ENCODE results near the gene VARS2. TPM values are rescaled to one million over a fixed set of nuclear protein-coding genes. Genes with fewer than 3 reads are reported as not detected.

Gene VARS2
- total RNA-seq, 4 donors from 2014 or later, result 9.7 to 16.5 (median 12.8) TPM

- Histone ChIP-seq H3K27ac (no peak overlapping the region), H3K4me1 (peaks cover 0 to 68% (median 18%) of the 10 kb centered on the region in 3 donors), H3K9me3 (no peaks in the 10 kb centered on the region), H3K4me3 (no peak overlapping the region), H3K36me3 (no peaks in the 10 kb centered on the region), H3K27me3 (no peaks in the 10 kb centered on the region)
- WGBS, 2 donors (ENCODE audit: low coverage in 1 of 2), result 71 to 86% methylated on average over 6 to 7 of the region's 8 CpGs
- ATAC-seq, result no peak
- no peak for TF ChIP-seq POLR2A (IDR thresholded peaks at IDR 0.05)
- no peak for TF ChIP-seq EP300 (IDR thresholded peaks at IDR 0.05)
- TF ChIP-seq POLR2AphosphoS5 (IDR thresholded peaks at IDR 0.05), result no peak
- no peak for TF ChIP-seq CTCF (IDR thresholded peaks at IDR 0.05)
These were observed 34.2 kb upstream of the VARS2 start for GRCh38 chr6:30879684-30880427.

GRCh38 chr6:30880698-30881252, 33.3 kb upstream of the VARS2 start:
- Histone ChIP-seq H3K27ac (peak overlapping the region in 1 of 4 donors; percentile 96), H3K4me1 (peaks cover 0 to 69% (median 27%) of the 10 kb centered on the region in 3 donors), H3K4me3 (no peak overlapping the region), H3K27me3 (no peaks in the 10 kb centered on the region), H3K36me3 (no peaks in the 10 kb centered on the region), H3K9me3 (no peaks in the 10 kb centered on the region)
- no peak for ATAC-seq
- no peak for TF ChIP-seq POLR2A (IDR thresholded peaks at IDR 0.05)
- TF ChIP-seq EP300 (IDR thresholded peaks at IDR 0.05), result no peak
- no peak for TF ChIP-seq CTCF (IDR thresholded peaks at IDR 0.05)
- TF ChIP-seq POLR2AphosphoS5 (IDR thresholded peaks at IDR 0.05), result no peak
- 83 to 91% methylated on average over 3 to 5 of the region's 16 CpGs for WGBS, 2 donors (ENCODE audit: low coverage in 1 of 2)

- Histone ChIP-seq H3K4me3 (no peak overlapping the region), H3K27ac (peak overlapping the region in 3 of 4 donors; percentile 90 to 96 (median 92))
These were observed 32.4 kb upstream of the VARS2 start for GRCh38 chr6:30881392-30882203.

GRCh38 chr6:30882204-30882758, 31.8 kb upstream of the VARS2 start:
- Histone ChIP-seq H3K27me3 (no peaks in the 10 kb centered on the region), H3K4me1 (peaks cover 0 to 67% (median 33%) of the 10 kb centered on the region in 3 donors), H3K27ac (peak overlapping the region in 3 of 4 donors; percentile 90 to 96 (median 92)), H3K36me3 (no peaks in the 10 kb centered on the region), H3K4me3 (no peak overlapping the region), H3K9me3 (no peaks in the 10 kb centered on the region)
- ATAC-seq, result no peak
- TF ChIP-seq EP300 (IDR thresholded peaks at IDR 0.05) (no peak), CTCF (IDR thresholded peaks at IDR 0.05) (no peak), POLR2AphosphoS5 (IDR thresholded peaks at IDR 0.05) (no peak), POLR2A (IDR thresholded peaks at IDR 0.05) (no peak)
- 67% methylated on average over 1 of the region's 8 CpGs; no CpG with 5 or more reads in 1 of the 2 donors for WGBS, 2 donors (ENCODE audit: low coverage in 1 of 2)

More at GRCh38 chr6:30881392-30882203, 32.4 kb upstream of the VARS2 start:
- Histone ChIP-seq H3K36me3 (no peaks in the 10 kb centered on the region), H3K4me1 (peaks cover 0 to 69% (median 33%) of the 10 kb centered on the region in 3 donors), H3K27me3 (no peaks in the 10 kb centered on the region), H3K9me3 (no peaks in the 10 kb centered on the region)
- 62 to 70% methylated on average over 3 to 9 of the region's 14 CpGs for WGBS, 2 donors (ENCODE audit: low coverage in 1 of 2)
- no peak for ATAC-seq
- TF ChIP-seq CTCF (IDR thresholded peaks at IDR 0.05) (no peak), EP300 (IDR thresholded peaks at IDR 0.05) (no peak), POLR2A (IDR thresholded peaks at IDR 0.05) (no peak)

Measured in gastroesophageal sphincter (tissue), 4 donors.